ENCODE data around the gene MOG.
"Not testable (repeated sequence)": the region's sequence is repeated elsewhere in the genome, so short reads cannot be mapped to it uniquely, and the experiment has no call there.

MOG gene

DNA sequence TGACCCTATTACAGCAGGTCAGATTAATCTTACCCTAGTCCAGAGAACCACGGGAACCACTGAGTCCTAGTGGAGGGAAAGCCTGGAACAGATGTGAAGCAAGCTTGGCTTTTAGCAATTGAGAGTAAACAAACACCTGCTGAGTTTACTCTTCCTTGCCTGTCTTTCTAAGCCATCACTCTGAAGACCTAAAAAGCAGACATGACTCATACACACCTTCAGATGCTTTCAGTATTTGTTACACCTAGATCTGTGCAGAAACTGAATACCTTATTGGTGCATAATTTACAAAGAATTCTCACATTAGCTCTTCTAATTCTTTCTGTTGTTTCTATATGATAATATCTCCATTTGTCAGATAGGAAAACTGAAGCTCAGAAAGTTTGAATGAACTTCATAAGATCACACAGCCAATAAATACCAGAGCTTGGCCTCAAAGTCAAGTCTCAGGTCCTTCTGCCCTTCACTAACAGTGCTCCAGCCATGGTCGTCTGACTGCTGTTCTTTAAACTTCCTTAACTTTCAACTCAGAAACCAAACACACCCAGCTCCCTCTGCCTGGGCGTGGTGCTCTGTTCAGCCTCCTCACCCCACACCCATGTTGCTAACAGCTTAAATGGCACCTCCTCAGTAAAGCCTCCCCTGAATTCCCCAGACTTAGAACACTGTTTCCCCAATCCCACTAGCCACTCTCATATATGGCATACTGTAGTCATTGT, 15.3 kb upstream of the MOG start:
- no peak for DNase-seq (ENCODE audit: low spot score)

DNA sequence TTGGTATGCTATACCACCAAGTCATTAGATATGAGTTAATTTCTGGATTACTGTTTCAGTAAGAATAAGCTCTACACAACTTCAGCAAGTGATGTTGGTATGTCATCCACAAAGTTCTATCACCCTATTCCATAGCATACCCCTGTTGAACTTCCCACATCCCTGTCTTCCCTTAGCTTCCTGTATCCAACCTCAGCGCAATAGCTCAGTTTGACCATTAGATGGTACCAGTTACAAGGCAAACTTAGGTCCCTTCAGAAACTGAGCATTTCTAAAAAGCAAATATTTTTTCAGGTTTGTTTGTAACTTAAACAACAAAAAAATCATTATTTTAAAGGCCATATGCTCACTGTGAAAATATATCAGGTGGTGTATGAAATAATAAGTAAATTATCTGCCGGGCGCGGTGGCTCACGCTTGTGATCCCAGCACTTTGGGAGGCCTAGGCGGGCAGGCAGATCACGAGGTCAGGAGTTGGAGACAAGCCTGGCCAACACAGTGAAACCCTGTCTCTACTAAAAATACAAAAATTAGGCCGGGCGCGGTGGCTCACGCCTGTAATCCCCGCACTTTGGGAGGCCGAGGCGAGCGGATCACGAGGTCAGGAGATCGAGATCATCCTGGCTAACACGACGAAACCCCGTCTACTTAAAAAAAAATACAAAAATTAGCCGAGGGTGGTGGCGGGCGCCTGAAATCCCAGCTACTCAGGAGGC, 8.8 kb upstream of the MOG start:
- peak; percentile 39 for DNase-seq (ENCODE audit: low spot score)

DNA sequence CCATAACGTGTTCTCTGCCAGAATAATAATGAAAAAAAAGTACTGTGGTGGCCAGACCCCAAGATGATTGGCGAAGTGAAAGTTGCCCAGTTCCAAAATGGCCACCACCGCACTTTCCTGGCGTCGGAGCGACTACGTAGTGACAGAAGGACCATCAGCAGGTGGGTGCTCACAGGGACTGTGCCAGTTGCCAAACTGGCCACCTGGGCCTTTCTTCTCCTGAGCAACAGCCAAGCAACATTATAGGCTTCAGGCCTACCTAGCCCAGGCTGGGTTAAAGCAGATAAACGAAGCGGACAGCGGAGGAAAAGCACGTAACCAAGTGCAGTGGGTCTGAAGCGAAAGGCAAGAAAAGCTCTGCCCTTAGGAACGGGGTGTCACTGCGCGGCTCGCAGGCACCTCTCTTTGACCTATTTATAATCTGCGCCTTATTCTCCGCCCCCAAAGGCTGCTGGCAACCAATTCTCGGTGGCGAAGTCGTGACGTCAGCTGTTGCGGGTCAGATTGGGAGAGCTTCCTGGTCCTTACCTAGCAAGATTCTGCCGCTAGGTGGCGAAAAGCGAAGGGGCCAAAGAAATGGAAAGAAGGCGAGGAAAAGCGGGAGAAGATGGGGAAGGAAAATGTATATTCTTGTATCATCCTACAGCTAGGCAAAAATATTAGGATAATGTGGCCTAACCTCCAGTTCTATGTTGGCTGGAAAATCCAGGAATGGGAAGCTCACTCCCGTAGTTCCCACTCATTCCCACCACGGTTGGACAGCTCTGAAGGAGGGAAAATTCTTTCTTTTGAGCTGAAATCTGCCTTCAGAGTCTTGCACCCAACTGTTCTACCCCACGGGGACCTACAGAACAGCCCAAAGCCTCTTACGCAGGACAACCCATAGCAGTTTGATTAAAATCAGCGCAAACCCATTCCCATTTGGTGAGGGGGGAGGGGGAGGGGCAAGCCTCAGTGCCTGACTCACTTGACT, 6.9 kb upstream of the MOG start:
- peak; percentile 96 for DNase-seq (ENCODE audit: low spot score)

DNA sequence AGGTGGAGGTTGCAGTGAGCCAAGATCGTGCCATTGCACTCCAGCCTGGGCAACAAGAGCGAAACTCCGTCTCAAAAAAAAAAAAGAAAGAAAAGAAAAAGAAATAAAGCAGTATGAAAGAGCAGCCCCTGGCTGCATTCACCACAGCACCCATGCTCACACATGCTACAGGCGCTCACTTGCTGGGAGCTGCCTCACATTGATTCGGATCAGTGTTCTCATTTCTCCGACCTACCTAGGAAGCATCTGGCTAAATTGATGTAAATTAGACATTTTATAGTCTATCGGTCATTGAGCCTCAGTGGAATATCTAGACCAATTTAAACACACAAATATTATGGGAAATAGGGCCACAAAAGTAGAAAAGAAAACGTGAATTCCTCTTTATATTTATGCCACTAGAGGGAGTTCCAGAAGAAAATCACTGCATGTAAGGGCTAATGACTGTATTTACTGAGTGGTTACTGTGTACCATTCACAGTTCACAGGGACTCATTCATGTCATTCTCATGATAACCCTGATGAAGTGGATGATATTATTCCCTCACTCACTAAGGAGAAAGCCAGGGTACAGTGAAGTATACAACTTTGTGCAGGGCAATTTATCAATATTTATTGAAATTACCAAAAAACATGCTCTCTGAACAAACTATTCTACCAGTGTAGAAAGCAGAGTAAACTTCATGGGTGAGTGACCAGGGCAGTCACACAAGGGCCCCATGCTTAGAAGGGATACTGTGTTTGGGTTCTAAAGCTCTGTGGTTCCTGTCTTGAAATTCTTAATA, 5.3 kb upstream of the MOG start:
- DNase-seq (ENCODE audit: low spot score), result no peak

DNA sequence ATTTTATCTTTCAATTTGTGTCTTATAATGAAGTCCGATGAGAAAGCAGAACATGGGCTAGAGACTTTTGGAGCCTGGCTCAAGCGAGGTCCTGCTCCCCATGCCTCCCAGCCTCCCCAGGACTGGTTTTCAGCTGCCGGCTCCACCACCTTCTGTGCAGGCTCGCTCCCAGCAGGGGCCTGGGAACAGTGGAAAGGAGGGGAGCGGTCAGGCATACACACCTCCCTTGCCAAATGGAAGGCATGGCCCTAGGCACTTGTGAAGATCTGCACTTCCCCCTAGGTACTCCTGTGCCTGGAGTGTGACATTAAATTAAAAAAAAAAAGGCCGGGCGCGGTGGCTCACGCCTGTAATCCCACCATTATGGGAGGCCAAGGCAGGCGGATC, 4.7 kb upstream of the MOG start:
- no peak for DNase-seq (ENCODE audit: low spot score)

DNA sequence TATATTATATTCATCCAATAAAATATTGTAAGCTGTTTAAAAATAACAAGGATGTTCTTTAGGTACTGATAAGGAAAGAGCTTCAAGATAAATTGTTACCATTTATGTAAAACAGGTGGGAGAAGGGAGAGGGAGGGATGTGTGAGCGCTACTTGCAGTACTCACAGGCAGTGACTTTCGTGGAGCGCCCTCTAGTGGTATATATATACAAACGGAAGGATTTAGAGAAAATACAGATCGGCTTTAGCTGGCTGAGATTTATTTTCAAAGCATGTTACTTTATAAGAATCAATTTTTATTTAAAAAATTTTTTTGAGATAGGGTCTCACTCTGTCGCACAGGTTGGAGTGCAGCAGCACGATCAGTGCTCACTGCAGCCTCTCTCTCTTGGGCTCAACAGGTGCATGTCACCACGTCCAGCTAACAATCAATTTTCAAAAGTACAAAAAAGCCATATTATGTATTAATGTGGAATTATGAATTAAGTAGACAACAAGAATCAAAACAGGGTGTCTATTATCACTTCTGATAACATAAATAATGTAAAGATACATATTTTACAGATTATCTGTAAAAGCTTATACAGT, 3.3 kb upstream of the MOG start:
- peak; percentile 68 for DNase-seq (ENCODE audit: low spot score)

DNA sequence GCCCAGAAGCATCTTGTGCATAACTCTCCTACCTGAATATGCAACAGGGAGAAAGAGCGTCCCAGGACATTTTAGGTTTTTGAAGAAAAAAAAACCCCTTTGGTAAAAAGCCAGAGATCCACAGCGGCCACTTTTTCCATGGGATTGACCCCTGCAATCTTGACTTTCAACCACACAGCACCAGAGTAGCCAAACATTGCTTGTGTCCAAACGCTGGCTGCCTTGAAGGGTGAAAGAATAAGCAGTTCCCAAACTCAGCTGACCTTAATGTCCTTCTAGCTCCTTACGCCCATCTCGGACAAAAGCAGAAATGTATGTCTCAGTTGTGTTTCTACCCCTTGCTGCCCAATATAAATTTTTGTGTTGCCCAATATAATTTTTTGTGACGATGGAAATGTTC, 1.2 kb upstream of the MOG start:
- DNase-seq (ENCODE audit: low spot score), result no peak

DNA sequence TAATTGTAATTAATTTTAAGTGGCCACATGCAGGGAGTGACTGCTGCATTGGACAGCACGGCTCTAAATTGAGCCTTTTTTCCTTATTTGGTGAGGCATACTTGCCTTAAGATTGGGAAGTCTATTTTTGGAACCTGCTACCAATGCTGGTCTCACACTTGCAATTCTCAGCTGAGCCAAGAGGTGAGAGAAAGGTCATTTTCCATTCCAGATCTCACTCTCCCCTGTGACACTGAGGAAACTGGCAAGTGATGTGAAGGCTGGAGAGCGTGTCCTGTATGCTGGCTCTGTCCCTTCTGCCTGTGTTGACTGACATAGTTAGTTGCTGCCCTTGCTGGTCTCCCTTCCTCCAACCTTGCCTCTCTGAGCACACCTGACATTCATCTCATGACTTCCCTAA, 735 bp upstream of the MOG start:
- DNase-seq (ENCODE audit: low spot score), result no peak

DNA sequence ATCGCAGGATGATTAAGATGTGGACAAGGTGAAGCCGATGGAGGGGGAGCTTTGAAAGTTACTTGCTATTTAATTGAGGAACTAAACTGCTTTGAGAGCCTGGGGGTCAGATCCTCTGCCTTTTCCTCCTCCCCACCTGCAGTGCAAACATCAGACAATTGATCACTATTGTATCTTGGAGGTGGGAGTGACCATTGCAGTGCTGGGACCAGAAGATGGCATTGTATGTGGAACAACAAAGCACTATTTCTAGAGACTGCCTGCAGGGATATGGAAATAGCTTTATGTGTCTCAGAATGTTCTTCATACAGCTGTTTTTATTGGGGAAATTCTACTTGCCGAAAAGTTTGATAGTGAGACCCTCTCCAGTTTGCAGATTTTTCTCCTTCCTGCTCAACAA, 4.2 kb downstream of the MOG start:
- DNase-seq (ENCODE audit: low spot score), result peak; percentile 27

DNA sequence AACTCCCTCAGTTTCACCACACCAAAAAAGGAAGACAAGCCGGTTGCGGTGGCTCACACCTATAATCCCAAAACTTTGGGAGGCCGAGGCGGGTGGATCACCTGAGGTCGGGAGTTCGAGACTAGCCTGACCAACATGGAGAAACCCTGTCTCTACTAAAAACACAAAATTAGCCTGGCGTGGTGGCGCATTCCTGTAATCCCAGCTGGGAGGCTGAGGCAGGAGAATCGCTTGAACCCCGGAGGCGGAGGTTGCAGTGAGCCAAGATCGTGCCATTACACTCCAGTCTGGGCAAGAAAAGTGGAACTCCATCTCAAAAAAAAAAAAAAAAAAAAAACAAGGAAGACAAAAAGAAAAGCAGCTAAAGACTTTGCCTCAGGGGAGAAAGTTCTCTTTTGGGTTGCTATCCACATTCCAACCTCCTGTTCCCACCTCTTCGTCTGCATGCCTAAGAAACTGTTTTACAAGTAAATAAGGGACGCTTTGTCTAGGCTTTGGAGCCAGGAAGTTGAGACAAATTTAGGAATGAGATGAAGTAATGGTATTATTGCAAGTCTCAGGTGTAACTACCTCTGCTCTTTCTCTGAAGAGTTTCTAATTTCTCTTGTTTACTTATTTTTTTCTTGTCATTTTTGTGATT, 4.7 kb downstream of the MOG start:
- peak; percentile 60 for DNase-seq (ENCODE audit: low spot score)

DNA sequence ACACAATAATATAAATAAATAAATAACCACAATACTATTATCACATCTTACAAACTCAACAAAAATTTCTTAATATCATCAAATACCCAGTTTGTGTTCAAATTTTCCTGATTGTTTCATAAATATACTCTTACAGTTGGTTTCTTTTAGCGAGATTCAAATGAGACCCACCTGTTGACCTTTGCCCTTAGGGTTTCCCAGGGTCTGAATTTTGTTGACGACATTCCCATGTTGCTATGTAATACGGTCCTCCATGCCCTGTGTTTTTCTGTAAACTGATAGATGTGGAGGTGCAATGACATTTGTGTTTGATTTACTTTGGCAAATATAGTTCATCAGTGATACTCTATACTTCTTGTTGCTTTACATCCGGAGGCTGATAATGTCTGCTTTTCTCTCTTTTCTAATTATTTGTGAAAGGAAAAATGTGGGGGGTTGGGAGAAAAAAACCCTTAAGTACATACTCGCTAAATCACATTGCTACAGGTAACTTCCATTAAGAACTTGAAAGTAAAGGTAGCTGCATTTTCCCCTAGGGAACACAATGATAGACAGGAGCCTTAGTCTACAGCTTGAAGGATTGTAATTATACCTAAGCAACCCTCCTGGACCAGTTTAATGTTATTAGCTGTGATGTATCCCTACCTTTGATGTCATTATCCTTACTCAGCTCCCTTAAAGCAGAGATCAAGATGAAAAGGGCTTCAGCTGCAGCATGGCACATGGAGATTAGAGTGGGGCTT, 6.6 kb downstream of the MOG start:
- no peak for DNase-seq (ENCODE audit: low spot score)

DNA sequence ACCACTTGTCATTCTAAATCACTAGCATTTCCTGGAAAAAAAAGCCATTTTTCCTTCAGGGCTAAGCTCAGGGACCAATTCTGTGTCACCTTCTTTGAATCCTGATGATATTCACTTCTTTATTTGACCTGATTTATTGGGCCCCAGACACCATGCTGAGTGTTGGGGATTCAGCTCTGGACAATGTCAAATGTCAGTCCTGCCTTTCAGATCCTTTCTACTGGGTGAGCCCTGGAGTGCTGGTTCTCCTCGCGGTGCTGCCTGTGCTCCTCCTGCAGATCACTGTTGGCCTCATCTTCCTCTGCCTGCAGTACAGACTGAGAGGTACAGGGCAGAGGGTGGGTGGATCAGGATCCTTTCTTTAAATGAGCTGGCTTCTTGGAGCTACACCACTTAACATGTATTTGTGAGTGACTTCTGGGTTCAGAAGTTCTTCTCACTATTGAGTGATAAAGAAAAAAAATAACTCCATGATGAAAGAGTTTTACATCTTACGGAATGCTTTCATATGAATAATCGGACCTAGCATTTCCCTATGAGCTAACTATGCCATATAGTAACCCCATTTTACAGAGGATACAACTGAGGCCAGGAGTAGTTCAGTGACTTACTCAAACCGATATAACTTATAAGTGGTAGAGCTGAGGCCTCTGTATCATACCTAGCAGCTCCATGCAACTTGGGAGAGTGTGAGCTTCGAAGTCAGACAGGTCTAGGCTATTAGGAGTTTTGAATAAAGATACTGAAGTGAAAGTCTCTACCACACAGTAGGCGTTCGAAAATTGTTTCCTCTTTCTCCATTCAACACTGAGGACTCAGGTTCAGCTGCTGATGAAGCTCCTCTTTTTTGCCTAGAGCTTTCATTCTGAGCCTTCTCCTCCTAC, 9.3 kb downstream of the MOG start:
- DNase-seq (ENCODE audit: low spot score), result no peak

DNA sequence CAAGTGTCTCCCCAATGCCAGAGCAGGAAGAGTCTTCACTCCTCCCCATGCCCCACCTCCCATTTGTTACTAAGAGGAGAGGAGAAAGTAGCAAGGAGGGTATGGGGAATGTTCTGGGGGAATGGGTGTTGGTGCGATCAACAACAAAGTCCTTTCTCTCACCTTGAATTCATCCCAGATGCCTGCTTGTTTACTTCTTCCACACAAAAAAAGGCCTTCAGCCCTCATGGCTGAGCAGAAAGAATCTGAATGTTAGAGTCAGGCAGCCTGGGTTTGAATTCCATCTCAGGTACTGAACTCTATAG, 9.9 kb downstream of the MOG start:
- no peak for DNase-seq (ENCODE audit: low spot score)

DNA sequence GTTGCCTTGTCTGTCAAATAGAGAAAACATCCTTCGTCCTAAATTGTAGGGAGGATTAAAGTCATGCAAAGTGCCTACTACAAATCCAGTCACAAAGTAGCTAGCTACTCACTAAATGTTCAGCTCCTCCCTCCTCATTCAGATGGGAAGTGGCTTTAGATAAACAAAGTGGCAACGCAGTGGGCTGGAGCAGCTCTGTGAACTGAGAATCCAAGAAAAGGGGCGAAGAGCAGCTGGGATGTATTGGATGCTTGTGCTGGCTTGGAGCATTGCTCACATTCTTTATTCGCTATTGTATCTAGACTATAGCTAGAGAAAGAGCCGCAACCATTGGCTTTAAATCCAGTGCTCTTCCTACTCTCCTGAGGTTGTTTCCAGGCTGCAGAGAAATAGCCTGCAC, 10.3 kb downstream of the MOG start:
- peak; percentile 48 for DNase-seq (ENCODE audit: low spot score)

DNA sequence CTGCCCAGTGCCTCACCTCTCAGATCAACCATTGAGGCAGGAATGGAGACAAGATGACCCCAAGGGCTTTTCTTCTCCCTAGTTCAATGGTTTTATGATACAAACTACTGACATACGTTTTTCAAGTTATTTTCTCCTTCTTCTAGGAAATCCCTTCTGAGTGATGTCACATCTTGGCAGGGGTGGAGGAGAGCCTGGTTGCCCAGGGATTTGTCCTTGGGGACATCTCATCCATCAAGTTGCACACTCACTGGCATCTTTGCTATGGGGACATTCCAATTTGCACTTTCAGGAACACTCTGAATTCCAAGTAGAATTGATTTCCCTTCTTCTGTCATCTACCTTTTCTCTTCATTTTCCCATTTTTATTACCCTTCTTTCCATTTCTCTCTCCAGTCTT, 14.1 kb downstream of the MOG start:
- no peak for DNase-seq (ENCODE audit: low spot score)

DNA sequence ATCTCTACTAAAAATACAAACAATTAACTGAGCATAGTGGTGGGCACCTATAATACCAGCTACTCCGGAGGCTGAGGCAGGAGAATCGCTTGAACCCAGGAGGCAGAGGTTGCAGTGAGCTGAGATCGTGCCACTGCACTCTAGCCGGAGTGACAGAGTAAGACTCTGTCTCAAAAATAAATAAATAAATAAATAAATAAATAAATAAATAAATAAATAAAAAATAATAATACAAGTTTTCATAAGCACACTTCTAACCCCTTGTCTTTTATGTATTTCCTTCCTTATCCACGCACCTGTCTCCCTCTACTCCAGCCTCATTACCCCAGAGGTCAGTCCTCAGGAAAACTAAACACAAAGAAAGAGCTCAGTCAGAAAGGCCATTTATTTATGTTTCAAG, 15.2 kb downstream of the MOG start:
- DNase-seq (ENCODE audit: low spot score), result not testable (repeated sequence)

DNA sequence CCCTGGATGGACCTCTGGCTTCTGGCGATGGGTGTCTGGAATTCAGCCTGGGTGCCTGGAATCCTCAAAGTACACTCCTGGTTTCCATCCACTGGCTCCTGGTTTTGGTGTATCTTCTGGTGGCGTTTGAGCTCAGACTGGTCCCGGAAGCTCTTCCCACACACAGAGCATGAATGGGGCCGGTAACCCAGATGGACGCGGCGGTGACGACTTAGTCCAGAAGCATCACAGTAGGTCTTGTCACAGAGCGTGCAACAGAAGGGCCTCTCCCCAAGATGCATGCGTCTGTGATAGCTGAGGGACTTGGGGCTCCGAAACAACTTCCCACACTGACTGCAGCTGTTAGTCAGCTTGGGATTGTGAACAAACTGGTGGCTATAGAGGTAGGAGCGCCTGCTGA, 16.3 kb downstream of the MOG start:
- DNase-seq (ENCODE audit: low spot score), result no peak

DNA sequence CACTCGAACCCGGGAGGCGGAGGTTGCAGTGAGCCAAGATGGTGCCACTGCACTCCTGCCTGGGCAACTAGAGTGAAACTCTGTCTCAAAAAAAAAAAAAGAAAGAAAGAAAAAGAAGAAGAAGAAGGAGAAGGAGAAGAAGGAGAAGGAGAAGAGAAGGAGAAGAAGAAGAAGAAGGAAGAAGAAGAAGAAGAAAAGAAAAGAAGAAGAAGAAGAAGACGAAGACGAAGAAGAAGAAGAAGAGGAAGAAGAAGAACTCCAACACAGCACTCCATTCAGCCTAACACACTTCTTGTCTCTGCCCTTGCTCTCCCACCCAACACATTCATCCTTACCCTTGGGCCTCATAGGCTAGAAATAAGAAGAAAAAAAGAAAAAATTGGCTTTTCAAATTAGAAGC, 17.1 kb downstream of the MOG start:
- no peak for DNase-seq (ENCODE audit: low spot score)

DNA sequence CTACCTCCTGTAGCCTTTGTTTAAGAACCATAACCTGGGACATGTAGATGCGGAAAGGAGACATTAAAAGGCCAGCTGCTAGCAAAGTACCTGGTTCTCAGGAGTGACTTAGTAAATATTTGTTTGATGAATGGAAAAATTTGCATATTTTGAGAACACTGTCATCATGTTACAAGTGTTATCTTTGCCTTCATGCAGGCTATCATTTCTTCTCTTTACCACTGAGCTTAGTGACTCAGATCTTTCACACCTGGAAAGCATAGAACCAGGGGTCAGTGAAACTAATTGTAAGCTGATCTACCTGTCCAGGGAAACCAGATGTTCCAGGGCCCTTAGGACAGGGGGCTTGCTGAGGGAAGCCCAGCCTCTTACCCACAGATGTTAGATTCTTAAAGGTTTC, 18.7 kb downstream of the MOG start:
- DNase-seq (ENCODE audit: low spot score), result no peak

Measured in iPS-NIHi11 (cell line).